Measurements from ENCODE around the gene HAUS7. TPM values are rescaled to one million over a fixed set of nuclear protein-coding genes. Genes with fewer than 3 reads are reported as not detected.

HAUS7 gene
- total RNA-seq, 1 donor from 2014 or later: 62.7 TPM

DNA sequence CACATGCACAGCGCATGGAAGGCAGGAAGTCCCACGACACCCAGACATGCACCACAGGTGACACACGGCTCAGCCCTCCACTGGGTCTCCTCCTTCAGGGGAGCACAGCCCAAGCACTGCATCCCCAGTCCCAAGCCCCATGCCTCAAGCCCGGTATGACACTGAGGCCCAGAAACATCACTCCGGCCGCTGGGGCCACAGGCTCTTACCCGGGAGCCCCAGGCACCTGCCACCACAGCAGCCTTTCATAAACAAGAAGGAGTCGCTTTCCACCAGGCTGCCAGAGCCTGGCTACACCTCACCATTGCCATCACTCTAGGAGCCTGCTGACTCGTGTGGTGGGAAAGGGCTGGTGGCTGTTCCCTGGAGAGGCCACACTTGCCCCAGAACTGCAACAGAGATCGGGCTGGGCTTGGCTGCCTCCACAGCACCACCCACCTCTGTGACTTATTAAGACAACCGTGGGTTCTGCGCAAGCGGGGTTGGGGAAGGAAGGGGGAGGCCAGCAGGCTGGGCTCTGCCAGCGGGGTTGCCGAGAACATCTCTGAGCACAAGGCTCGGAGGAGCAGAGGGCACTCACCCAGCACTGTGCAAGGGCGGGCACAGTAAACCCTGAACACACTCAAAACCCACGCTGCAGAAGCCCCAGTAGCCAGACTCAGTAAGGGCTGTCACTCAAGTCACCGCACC is 4.5 kb downstream of the HAUS7 start:
- Mint-ChIP-seq H3K4me1 (ENCODE audit: low read depth) (no peaks in the 10 kb centered on the region), H3K4me3 (no peak overlapping the region), H3K9me3 (no peaks in the 10 kb centered on the region), H3K27me3 (ENCODE audit: insufficient read depth) (no peaks in the 10 kb centered on the region), H3K27ac (no peak overlapping the region), H3K36me3 (ENCODE audit: low read depth) (peaks cover 14% of the 10 kb centered on the region)
- intact Hi-C loops (cut with micrococcal nuclease): no loop called here
- no peak for DNase-seq (ENCODE audit: low spot score)

- H3K9me3 Mint-ChIP-seq: no peaks in the 10 kb centered on the region
- no peak overlapping the region for H3K4me3 Mint-ChIP-seq
- H3K27ac Mint-ChIP-seq: no peak overlapping the region
- peaks cover 21% of the 10 kb centered on the region for H3K36me3 Mint-ChIP-seq (ENCODE audit: low read depth)
- DNase-seq (ENCODE audit: low spot score): no peak
- no peaks in the 10 kb centered on the region for H3K4me1 Mint-ChIP-seq (ENCODE audit: low read depth)
- intact Hi-C loops (cut with micrococcal nuclease): no loop called here
- H3K27me3 Mint-ChIP-seq (ENCODE audit: insufficient read depth): no peaks in the 10 kb centered on the region
These were observed 6.3 kb downstream of the HAUS7 start for GRCh38 chrX:153464116-153464515.

GRCh38 chrX:153463556-153463955 is 6.8 kb downstream of the HAUS7 start:
- no peaks in the 10 kb centered on the region for H3K27me3 Mint-ChIP-seq (ENCODE audit: insufficient read depth)
- intact Hi-C loops (cut with micrococcal nuclease): no loop called here
- no peaks in the 10 kb centered on the region for H3K9me3 Mint-ChIP-seq
- no peak for DNase-seq (ENCODE audit: low spot score)
- peaks cover 24% of the 10 kb centered on the region for H3K36me3 Mint-ChIP-seq (ENCODE audit: low read depth)
- no peak overlapping the region for H3K27ac Mint-ChIP-seq
- H3K4me3 Mint-ChIP-seq: no peak overlapping the region
- no peaks in the 10 kb centered on the region for H3K4me1 Mint-ChIP-seq (ENCODE audit: low read depth)

DNA sequence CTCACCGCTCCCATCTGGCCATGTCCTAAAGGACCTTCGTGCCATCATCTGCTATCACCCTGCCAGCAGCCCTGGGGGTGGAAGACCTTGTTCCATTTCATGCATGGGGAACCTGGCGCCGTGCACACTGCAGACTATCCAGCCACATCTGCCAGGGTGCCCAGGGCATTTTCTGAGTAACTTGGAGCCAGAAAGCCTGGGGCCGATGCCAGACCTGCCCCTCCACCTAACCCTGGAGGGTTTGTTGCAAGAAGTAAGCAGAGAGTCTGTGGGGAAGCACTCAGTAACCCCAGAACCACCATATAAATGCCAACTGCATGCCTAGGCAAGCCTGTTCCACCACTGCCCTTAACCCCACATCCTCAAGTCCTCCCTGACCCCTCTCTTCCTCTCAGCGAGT is 7.3 kb downstream of the HAUS7 start:
- Mint-ChIP-seq H3K4me1 (ENCODE audit: low read depth) (no peaks in the 10 kb centered on the region), H3K27me3 (ENCODE audit: insufficient read depth) (no peaks in the 10 kb centered on the region), H3K4me3 (no peak overlapping the region), H3K36me3 (ENCODE audit: low read depth) (peaks cover 24% of the 10 kb centered on the region), H3K27ac (no peak overlapping the region), H3K9me3 (no peaks in the 10 kb centered on the region)
- intact Hi-C loops (cut with micrococcal nuclease): no loop called here
- no peak for DNase-seq (ENCODE audit: low spot score)

DNA sequence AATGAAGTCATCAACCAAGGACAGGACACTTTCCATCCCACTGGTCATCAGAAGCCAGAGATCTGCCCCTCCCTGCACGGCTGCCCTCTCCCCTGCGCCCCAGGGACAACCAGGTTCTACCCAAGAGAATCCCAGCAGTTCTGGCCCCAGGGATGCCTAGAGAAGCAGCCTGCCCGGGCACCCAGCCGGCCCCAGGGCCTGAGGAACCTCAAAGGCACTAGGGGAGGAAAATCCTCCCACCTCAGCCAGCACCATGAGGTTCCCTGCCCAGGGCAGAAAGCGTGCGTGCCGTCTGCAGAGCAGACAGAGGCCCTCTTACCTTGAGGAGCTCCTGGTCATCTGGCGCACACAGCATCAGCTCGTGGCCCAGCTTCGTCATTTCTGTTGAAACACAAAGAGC is 8.1 kb downstream of the HAUS7 start:
- H3K4me1 Mint-ChIP-seq (ENCODE audit: low read depth): no peaks in the 10 kb centered on the region
- no peaks in the 10 kb centered on the region for H3K27me3 Mint-ChIP-seq (ENCODE audit: insufficient read depth)
- H3K27ac Mint-ChIP-seq: no peak overlapping the region
- no peaks in the 10 kb centered on the region for H3K9me3 Mint-ChIP-seq
- DNase-seq (ENCODE audit: low spot score): no peak
- H3K4me3 Mint-ChIP-seq: no peak overlapping the region
- H3K36me3 Mint-ChIP-seq (ENCODE audit: low read depth): peaks cover 19% of the 10 kb centered on the region
- intact Hi-C loops (cut with micrococcal nuclease): no loop called here

- H3K27ac Mint-ChIP-seq: no peak overlapping the region
- no peaks in the 10 kb centered on the region for H3K9me3 Mint-ChIP-seq
- intact Hi-C loops (cut with micrococcal nuclease): loop anchor here (1.0 to 2.0 kb wide), 2 partner anchors 46 to 56 kb away; partner anchors contain the start of gene ATP2B3
- no peaks in the 10 kb centered on the region for H3K27me3 Mint-ChIP-seq (ENCODE audit: insufficient read depth)
- H3K4me3 Mint-ChIP-seq: no peak overlapping the region
- peaks cover 17% of the 10 kb centered on the region for H3K36me3 Mint-ChIP-seq (ENCODE audit: low read depth)
- no peak for DNase-seq (ENCODE audit: low spot score)
- H3K4me1 Mint-ChIP-seq (ENCODE audit: low read depth): no peaks in the 10 kb centered on the region
These were observed 9.6 kb downstream of the HAUS7 start for GRCh38 chrX:153460826-153461225.

DNA sequence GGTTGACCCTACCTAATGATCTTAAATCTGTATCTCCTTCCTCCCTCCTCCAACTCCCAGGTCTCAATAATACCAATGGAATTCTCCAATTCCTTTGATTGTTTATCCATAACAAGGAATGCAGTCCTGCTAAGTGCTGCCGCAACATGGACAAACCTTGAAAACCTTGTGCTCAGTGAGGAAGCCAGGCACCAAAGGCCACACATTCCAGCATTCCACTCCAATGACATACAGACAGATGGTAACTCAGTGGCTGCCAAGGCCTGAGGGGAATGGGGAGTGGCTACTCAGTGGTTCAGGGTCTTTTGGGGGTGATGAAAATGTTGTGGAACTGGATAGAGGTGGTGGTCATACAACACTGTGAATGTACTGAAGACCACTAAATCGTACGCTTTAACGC is 10.4 kb downstream of the HAUS7 start:
- DNase-seq (ENCODE audit: low spot score): no peak
- no peaks in the 10 kb centered on the region for H3K4me1 Mint-ChIP-seq (ENCODE audit: low read depth)
- H3K9me3 Mint-ChIP-seq: no peaks in the 10 kb centered on the region
- H3K36me3 Mint-ChIP-seq (ENCODE audit: low read depth): peaks cover 17% of the 10 kb centered on the region
- no peak overlapping the region for H3K27ac Mint-ChIP-seq
- intact Hi-C loops (cut with micrococcal nuclease): loop anchor here (2.0 kb wide), 1 partner anchor 57 kb away; the partner anchor contains the start of gene ATP2B3
- H3K4me3 Mint-ChIP-seq: no peak overlapping the region
- H3K27me3 Mint-ChIP-seq (ENCODE audit: insufficient read depth): no peaks in the 10 kb centered on the region

GRCh38 chrX:153458476-153458875 is 11.9 kb downstream of the HAUS7 start:
- no peak overlapping the region for H3K27ac Mint-ChIP-seq
- no peaks in the 10 kb centered on the region for H3K27me3 Mint-ChIP-seq (ENCODE audit: insufficient read depth)
- DNase-seq (ENCODE audit: low spot score): no peak
- peaks cover 17% of the 10 kb centered on the region for H3K36me3 Mint-ChIP-seq (ENCODE audit: low read depth)
- intact Hi-C loops (cut with micrococcal nuclease): no loop called here
- no peak overlapping the region for H3K4me3 Mint-ChIP-seq
- H3K4me1 Mint-ChIP-seq (ENCODE audit: low read depth): no peaks in the 10 kb centered on the region
- H3K9me3 Mint-ChIP-seq: no peaks in the 10 kb centered on the region

GRCh38 chrX:153457827-153458466 is 12.4 kb downstream of the HAUS7 start:
- DNase-seq (ENCODE audit: low spot score): no peak
- Mint-ChIP-seq H3K4me3 (no peak overlapping the region), H3K4me1 (ENCODE audit: low read depth) (no peaks in the 10 kb centered on the region), H3K27me3 (ENCODE audit: insufficient read depth) (no peaks in the 10 kb centered on the region), H3K36me3 (ENCODE audit: low read depth) (peaks cover 17% of the 10 kb centered on the region), H3K27ac (no peak overlapping the region), H3K9me3 (no peaks in the 10 kb centered on the region)
- intact Hi-C loops (cut with micrococcal nuclease): no loop called here

GRCh38 chrX:153457136-153457825 is 13.1 kb downstream of the HAUS7 start:
- H3K27me3 Mint-ChIP-seq (ENCODE audit: insufficient read depth): no peaks in the 10 kb centered on the region
- no peak overlapping the region for H3K4me3 Mint-ChIP-seq
- H3K27ac Mint-ChIP-seq: no peak overlapping the region
- H3K9me3 Mint-ChIP-seq: no peaks in the 10 kb centered on the region
- H3K36me3 Mint-ChIP-seq (ENCODE audit: low read depth): peaks cover 17% of the 10 kb centered on the region
- intact Hi-C loops (cut with micrococcal nuclease): no loop called here
- no peak for DNase-seq (ENCODE audit: low spot score)
- H3K4me1 Mint-ChIP-seq (ENCODE audit: low read depth): no peaks in the 10 kb centered on the region

- Mint-ChIP-seq H3K4me3 (no peak overlapping the region), H3K9me3 (no peaks in the 10 kb centered on the region), H3K4me1 (ENCODE audit: low read depth) (no peaks in the 10 kb centered on the region), H3K36me3 (ENCODE audit: low read depth) (peaks cover 15% of the 10 kb centered on the region), H3K27me3 (ENCODE audit: insufficient read depth) (no peaks in the 10 kb centered on the region), H3K27ac (no peak overlapping the region)
- intact Hi-C loops (cut with micrococcal nuclease): no loop called here
- no peak for DNase-seq (ENCODE audit: low spot score)
These were observed 13.7 kb downstream of the HAUS7 start for GRCh38 chrX:153456704-153457103.

GRCh38 chrX:153456161-153456560 is 14.2 kb downstream of the HAUS7 start:
- H3K4me1 Mint-ChIP-seq (ENCODE audit: low read depth): no peaks in the 10 kb centered on the region
- DNase-seq (ENCODE audit: low spot score): no peak
- no peak overlapping the region for H3K4me3 Mint-ChIP-seq
- H3K27me3 Mint-ChIP-seq (ENCODE audit: insufficient read depth): no peaks in the 10 kb centered on the region
- H3K9me3 Mint-ChIP-seq: no peaks in the 10 kb centered on the region
- H3K27ac Mint-ChIP-seq: no peak overlapping the region
- peaks cover 12% of the 10 kb centered on the region for H3K36me3 Mint-ChIP-seq (ENCODE audit: low read depth)
- intact Hi-C loops (cut with micrococcal nuclease): no loop called here

DNA sequence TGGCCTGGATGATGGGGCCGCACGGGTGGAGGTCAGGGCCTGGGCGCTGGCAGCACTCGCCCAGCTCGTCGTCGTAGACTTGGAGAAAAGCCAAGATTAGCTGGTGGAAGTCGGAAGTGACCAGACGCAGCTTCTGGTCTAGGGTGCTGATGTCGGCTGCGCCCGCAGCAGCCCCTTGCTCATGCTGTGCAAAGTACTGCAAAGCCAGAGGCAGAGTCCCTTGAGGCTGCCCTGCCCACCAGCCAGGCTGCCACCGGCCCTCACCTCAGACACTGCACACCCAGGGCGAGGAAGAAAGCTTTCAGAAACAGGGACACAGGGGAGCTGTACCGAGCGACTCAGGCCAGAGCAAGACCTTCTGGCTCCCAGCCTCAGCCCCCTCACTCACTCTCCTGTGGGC is 14.8 kb downstream of the HAUS7 start:
- intact Hi-C loops (cut with micrococcal nuclease): no loop called here
- DNase-seq (ENCODE audit: low spot score): no peak
- no peaks in the 10 kb centered on the region for H3K27me3 Mint-ChIP-seq (ENCODE audit: insufficient read depth)
- no peaks in the 10 kb centered on the region for H3K4me1 Mint-ChIP-seq (ENCODE audit: low read depth)
- H3K9me3 Mint-ChIP-seq: no peaks in the 10 kb centered on the region
- H3K36me3 Mint-ChIP-seq (ENCODE audit: low read depth): peaks cover 11% of the 10 kb centered on the region
- no peak overlapping the region for H3K27ac Mint-ChIP-seq
- no peak overlapping the region for H3K4me3 Mint-ChIP-seq

All from activated T-helper 1 cell treated with anti-CD3 and anti-CD28 coated beads, Interleukin-12 subunit alpha, Interleukin-12 subunit beta, Interleukin-2, Interleukin-4 antibody, amounts not matched to agents 30 ng/mL and 10 ng/mL and 1 ng/mL, durations not matched to agents 14 hours and 24 hours and 36 hours (primary cell).